DOHH2 (cell line): Measurements from ENCODE around the gene CD79A.

Source experiments
- EZH2phosphoT487 ChIP-seq: fragments of 200-600 bp; sonication (generic); IDR thresholded peaks from 2 replicates; pipeline ENCODE4 v1.6.1; 2017; ENCODE audit warnings: borderline replicate concordance, mild to moderate bottlenecking, antibody characterized with exemption, low read length, moderate library complexity, mixed read lengths
- TF ChIP-seq, protein P1 (sequence below): fragments of 200-600 bp; sonication (generic); IDR thresholded peaks from one replicate; pipeline ENCODE4 v1.5.1; 2014; ENCODE audit warnings: antibody characterized with exemption, mild to moderate bottlenecking, low read depth, low read length; ENCODE audit not compliant: poor library complexity, severe bottlenecking

DNA sequence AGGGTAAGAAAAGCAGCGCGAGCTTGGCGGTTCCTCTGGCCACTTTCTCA lies 32.3 kb upstream of the CD79A start, which contains the start of gene DMRTC2:
- TF ChIP-seq, protein P1, sequence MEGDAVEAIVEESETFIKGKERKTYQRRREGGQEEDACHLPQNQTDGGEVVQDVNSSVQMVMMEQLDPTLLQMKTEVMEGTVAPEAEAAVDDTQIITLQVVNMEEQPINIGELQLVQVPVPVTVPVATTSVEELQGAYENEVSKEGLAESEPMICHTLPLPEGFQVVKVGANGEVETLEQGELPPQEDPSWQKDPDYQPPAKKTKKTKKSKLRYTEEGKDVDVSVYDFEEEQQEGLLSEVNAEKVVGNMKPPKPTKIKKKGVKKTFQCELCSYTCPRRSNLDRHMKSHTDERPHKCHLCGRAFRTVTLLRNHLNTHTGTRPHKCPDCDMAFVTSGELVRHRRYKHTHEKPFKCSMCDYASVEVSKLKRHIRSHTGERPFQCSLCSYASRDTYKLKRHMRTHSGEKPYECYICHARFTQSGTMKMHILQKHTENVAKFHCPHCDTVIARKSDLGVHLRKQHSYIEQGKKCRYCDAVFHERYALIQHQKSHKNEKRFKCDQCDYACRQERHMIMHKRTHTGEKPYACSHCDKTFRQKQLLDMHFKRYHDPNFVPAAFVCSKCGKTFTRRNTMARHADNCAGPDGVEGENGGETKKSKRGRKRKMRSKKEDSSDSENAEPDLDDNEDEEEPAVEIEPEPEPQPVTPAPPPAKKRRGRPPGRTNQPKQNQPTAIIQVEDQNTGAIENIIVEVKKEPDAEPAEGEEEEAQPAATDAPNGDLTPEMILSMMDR, result no peak
- no peak for TF ChIP-seq EZH2phosphoT487
